WTC11 (cell line): Measurements from ENCODE around the gene NR3C1.

Source experiments
- ATF6 ChIP-seq: sonication (generic); formaldehyde crosslinking; IDR thresholded peaks from 2 replicates; pipeline ENCODE4 v1.8.1; 2023; ENCODE audit warnings: mild to moderate bottlenecking, missing genetic modification reagents
- CTCF ChIP-seq: fragments of 200-600 bp; IDR thresholded peaks from 2 replicates; pipeline ENCODE4 v1.8.0; 2022; ENCODE audit warnings: antibody characterized with exemption
- GABPB1 ChIP-seq: sonication (generic); formaldehyde crosslinking; IDR thresholded peaks from 2 replicates; pipeline ENCODE4 v1.8.1; 2023; ENCODE audit warnings: mild to moderate bottlenecking, missing genetic modification reagents
- NR2C2 ChIP-seq: sonication (generic); formaldehyde crosslinking; IDR thresholded peaks from 2 replicates; pipeline ENCODE4 v1.8.0; 2022; ENCODE audit warnings: mild to moderate bottlenecking, missing genetic modification reagents

- TF ChIP-seq GABPB1 (CRISPR knock-in tag): no peak
- no peak for TF ChIP-seq CTCF
- no peak for TF ChIP-seq ATF6 (CRISPR knock-in tag)
- TF ChIP-seq NR2C2 (CRISPR knock-in tag): no peak
Measured at GRCh38 chr5:143376195-143376779, 27.2 kb downstream of the NR3C1 start.
